RWPE2 (cell line): Measurements from ENCODE around the gene MCU.

Experiments used
- ATAC-seq: fragments of 200-7000 bp; cut with Tn5 transposase; 3 replicates; pipeline ENCODE4 v1.9.1; 2021; ENCODE audit warnings: low read depth
- DNase-seq: peaks from one replicate; pipeline ENCODE4 v3.0.0-alpha.2; 2020; ENCODE audit warnings: low spot score
- H3K27ac ChIP-seq: fragments of 450-650 bp; 2 replicates; pipeline ENCODE4 v1.5.1; 2017; ENCODE audit warnings: mild to moderate bottlenecking; ENCODE audit not compliant: poor library complexity, severe bottlenecking
- H3K27me3 ChIP-seq: fragments of 250-450 bp; sonication (Bioruptor Pico); 2 replicates; pipeline ENCODE4 v1.5.1; 2021; ENCODE audit warnings: mild to moderate bottlenecking, moderate library complexity; ENCODE audit not compliant: insufficient read depth, poor library complexity, severe bottlenecking
- H3K36me3 ChIP-seq: fragments of 250-450 bp; sonication (Bioruptor Pico); 2 replicates; pipeline ENCODE4 v1.5.1; 2020; ENCODE audit warnings: low read depth, mild to moderate bottlenecking, moderate library complexity
- H3K4me1 ChIP-seq: fragments of 250-450 bp; sonication (Bioruptor Pico); 2 replicates; pipeline ENCODE4 v1.5.1; 2021; ENCODE audit warnings: mild to moderate bottlenecking, moderate library complexity; ENCODE audit not compliant: insufficient read depth, poor library complexity, severe bottlenecking
- H3K4me3 ChIP-seq: fragments of 250-450 bp; sonication (Bioruptor Pico); 2 replicates; pipeline ENCODE4 v1.5.1; 2021; ENCODE audit warnings: mild to moderate bottlenecking, moderate library complexity; ENCODE audit not compliant: severe bottlenecking
- H3K9me3 ChIP-seq: fragments of 250-450 bp; sonication (Bioruptor Pico); 2 replicates; pipeline ENCODE4 v1.5.1; 2021; ENCODE audit warnings: mild to moderate bottlenecking, moderate library complexity; ENCODE audit not compliant: severe bottlenecking
- TF ChIP-seq, protein P1 (sequence below): fragments of 450-650 bp; IDR thresholded peaks from one replicate; pipeline ENCODE4 v1.5.1; 2017; ENCODE audit warnings: mild to moderate bottlenecking, moderate library complexity; ENCODE audit not compliant: poor library complexity, severe bottlenecking

The MCU gene

DNA sequence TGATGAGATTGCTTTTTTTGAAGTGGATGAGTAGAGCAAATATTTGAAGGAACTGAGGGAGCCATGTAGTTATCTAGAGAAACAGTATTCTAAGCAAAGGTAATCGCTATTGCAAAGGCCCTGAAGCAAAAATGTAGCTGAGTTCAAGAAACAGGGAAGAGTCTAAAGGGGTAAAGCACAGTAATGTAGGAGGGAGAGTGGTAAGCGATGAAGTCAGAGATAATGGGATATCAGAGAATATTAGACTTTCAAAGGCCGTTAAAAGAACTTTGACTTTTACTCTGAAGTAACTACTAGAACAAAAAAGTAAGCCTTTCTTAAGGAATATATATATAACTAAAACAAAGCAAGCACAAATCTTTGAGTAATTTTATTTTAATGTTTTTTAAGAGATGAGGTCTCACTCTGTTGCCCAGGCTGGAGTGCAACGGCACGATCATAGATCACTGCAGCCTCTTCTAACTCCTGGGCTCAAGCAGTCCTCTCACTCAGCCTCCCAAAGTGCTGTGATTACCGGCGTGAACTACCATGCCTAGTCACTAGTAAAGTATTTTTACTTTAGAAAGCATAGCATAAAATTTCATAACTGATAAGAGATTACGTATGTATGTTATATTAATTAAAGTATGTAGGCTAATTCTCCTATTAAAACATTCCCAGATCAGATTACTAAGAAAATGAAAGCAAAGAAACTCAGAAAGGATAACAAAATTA, 139.9 kb downstream of the MCU start:
- ATAC-seq (peak; percentile 61; the same call in 2 of the 3 replicates), DNase-seq (no peak)
- no peaks in the 10 kb centered on the region for H3K9me3 ChIP-seq
- H3K27ac ChIP-seq: no peak overlapping the region
- H3K27me3 ChIP-seq: no peaks in the 10 kb centered on the region
- H3K36me3 ChIP-seq: peaks cover 12% of the 10 kb centered on the region
- H3K4me1 ChIP-seq: peaks cover 14% of the 10 kb centered on the region
- TF ChIP-seq, protein P1, sequence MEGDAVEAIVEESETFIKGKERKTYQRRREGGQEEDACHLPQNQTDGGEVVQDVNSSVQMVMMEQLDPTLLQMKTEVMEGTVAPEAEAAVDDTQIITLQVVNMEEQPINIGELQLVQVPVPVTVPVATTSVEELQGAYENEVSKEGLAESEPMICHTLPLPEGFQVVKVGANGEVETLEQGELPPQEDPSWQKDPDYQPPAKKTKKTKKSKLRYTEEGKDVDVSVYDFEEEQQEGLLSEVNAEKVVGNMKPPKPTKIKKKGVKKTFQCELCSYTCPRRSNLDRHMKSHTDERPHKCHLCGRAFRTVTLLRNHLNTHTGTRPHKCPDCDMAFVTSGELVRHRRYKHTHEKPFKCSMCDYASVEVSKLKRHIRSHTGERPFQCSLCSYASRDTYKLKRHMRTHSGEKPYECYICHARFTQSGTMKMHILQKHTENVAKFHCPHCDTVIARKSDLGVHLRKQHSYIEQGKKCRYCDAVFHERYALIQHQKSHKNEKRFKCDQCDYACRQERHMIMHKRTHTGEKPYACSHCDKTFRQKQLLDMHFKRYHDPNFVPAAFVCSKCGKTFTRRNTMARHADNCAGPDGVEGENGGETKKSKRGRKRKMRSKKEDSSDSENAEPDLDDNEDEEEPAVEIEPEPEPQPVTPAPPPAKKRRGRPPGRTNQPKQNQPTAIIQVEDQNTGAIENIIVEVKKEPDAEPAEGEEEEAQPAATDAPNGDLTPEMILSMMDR: no peak
- no peak overlapping the region for H3K4me3 ChIP-seq

- TF ChIP-seq, protein P1: no peak
- DNase-seq: no peak
- Histone ChIP-seq H3K27ac (no peak overlapping the region), H3K27me3 (no peaks in the 10 kb centered on the region), H3K4me3 (no peak overlapping the region), H3K9me3 (no peaks in the 10 kb centered on the region), H3K4me1 (peaks cover 12% of the 10 kb centered on the region), H3K36me3 (peaks cover 12% of the 10 kb centered on the region)
- ATAC-seq: no peak
Observed at GRCh38 chr10:72832701-72833100, 140.8 kb downstream of the MCU start.

GRCh38 chr10:72834183-72834825, 142.4 kb downstream of the MCU start:
- Histone ChIP-seq H3K36me3 (peaks cover 12% of the 10 kb centered on the region), H3K4me1 (peaks cover 12% of the 10 kb centered on the region), H3K27me3 (no peaks in the 10 kb centered on the region), H3K27ac (no peak overlapping the region), H3K4me3 (no peak overlapping the region), H3K9me3 (no peaks in the 10 kb centered on the region)
- no peak for DNase-seq
- peak; percentile 58; the same call in 1 of the 3 replicates for ATAC-seq
- TF ChIP-seq, protein P1: peak; percentile 85

DNA sequence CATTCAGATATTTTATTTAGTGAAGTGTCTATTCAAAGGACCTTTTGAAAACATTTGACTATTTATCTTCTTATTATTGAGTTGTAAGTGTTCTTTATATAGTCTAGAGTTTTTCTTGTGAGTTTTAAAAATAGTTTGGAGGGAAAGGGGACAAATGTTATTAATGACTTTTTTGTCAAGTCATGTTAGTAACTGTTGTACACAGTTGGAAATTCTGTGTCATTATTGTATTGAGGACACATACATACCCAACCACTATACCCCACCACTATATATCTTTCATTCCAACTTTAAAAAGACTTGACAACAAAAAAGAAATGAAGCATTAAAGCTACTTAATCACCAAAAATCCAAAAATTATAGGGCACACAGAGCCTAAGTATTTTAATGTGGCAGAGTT, 148.4 kb downstream of the MCU start:
- TF ChIP-seq, protein P1: no peak
- H3K36me3 ChIP-seq: peaks cover 2% of the 10 kb centered on the region
- H3K27ac ChIP-seq: peak overlapping the region; percentile 11
- no peaks in the 10 kb centered on the region for H3K27me3 ChIP-seq
- no peak for ATAC-seq
- H3K4me3 ChIP-seq: no peak overlapping the region
- H3K4me1 ChIP-seq: peaks cover 6% of the 10 kb centered on the region
- H3K9me3 ChIP-seq: no peaks in the 10 kb centered on the region
- DNase-seq: no peak

DNA sequence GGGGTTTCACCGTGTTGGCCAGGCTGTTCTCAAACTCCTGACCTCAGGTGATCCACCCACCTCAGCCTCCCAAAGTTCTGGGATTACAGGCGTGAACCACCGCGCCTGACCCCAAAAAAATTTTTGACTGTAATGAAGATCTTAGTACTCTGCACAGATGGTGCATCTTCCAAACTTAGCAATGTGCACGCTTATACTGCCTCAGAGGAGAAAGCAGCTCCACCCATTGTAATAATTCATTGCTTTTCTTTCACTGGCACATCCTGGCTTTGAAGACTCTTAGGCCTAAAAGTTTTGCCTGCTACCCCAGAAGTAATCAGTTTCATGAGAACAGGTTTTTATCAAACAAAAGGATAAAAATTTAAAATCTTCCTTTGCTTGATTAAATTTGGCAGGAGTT, 149.5 kb downstream of the MCU start:
- TF ChIP-seq, protein P1: no peak
- H3K27ac ChIP-seq: no peak overlapping the region
- H3K27me3 ChIP-seq: no peaks in the 10 kb centered on the region
- ATAC-seq: no peak
- H3K4me3 ChIP-seq: no peak overlapping the region
- H3K36me3 ChIP-seq: no peaks in the 10 kb centered on the region
- H3K4me1 ChIP-seq: peaks cover 16% of the 10 kb centered on the region
- no peak for DNase-seq
- no peaks in the 10 kb centered on the region for H3K9me3 ChIP-seq
